GM21619 (cell line): ENCODE results near the gene GRXCR1.

ENCODE experiments used
- ATAC-seq: cut with Tn5 transposase; IDR thresholded peaks from one replicate; pipeline ENCODE4 v1.9.1; 2021; ENCODE audit not compliant: unreplicated experiment

GRXCR1 gene

DNA sequence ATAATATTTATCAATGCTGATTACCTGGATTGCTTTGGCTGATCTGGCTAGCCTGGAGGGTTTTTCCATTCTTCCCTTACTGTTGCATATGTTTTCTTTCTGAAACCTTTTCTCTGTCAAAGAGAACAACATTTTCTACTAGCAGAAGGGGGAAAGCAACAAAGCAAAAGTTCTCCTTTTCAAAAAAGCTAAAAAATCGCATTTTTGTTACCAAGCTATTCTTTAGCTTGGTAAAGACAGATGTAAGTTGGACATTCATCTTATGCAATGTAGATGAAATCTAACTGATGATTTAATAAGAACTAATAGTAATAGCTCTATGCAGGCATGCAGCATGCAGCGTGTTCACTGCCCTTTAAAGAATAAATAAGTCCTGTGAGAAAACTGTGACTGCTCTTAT is at the start of gene GRXCR1:
Gene GRXCR1 (plus strand): TSS at position 301 of the 400 bp plus-strand sequence. CDS start 554 bp downstream, outside the sequence.
- no peak for ATAC-seq

- ATAC-seq: no peak
These were observed 48.8 kb upstream of the GRXCR1 start for GRCh38 chr4:42843694-42844093.

DNA sequence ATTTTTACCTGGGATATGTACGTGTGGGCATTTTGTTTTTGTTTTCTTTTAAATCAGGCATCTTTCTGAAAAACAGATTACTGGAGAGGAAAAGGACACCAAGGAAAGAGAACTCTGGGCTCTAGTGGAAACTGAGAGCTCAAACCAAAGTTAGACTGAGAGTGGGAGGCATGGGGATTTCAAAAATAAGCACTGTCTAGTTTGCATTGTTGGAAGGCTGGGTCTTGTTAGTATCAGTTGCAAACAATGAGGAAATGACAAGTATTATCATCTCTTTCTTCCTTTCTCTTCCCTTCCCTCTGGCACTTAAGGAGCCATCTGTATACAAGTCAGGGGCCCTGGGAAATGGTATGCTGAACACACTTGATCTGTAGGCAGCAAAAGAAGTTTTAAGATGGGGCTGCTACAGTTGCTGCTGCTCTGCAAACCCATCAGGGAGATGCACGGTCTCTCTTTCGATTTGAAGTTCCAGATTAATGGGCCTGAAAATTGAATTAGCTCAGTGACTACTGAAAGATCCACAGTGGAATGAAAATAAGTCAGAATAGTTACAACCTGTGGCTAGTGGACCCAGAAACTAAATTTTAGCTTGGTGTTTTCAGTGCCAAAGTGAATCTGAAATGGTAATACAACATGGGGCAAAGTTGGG is 48.0 kb upstream of the GRXCR1 start:
- ATAC-seq: no peak

DNA sequence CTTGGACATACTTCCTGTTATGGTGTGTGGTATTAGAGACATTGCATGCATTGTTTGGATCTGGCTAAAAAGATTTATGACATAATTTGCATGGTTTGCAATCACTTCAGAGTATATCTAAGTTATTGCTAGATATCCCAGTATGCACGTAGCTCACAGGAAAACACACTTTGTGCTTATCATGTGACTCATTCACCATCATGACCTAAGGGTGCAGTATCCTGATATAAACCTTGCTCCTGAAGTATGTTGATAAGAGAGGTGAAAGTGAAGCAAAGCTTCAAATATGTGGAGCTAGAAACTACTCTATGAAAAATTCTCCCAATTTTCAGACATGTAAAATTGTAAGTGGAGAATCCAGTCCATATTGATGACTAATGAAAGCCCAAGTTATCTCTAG is 46.9 kb upstream of the GRXCR1 start:
- ATAC-seq: no peak

DNA sequence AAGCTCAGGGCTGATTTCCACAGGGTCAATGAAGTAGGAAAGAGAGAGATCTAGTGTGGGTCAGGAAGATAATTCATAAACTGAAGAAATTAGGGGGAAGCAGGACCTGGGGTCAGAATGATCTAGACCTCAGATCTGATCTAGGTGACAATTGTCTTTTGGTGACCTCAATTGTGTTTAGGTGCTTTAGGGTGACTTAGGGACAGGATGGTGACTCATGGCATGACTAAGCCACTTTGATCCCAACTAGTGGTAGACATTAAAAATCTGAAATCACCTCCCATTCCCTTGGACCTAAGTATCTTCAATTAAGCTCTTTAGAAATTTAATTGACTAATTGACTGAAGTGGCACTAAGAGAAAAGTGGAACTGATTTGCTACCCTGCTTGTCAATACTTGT is 36.7 kb upstream of the GRXCR1 start:
- ATAC-seq: no peak

- ATAC-seq: peak; percentile 51
These were observed 26.8 kb upstream of the GRXCR1 start for GRCh38 chr4:42865572-42866189.

DNA sequence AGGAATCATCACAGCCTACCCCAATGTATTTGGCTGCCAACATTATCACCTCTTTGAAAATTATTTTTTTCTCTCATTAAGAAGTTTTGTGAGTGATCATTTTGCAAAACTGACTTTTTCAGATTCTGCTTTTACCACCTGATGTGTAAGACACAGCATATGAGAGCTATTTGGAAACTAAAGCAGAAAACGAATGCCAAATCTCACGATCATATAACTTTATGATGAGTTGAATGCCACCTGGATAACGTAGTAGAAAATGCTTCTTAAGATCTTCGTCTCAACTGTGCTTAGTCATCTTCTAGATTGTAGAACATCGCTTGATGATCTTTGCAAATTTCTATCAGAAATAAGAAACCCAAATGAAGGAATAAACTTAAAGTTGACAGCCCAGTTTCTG is 21.3 kb upstream of the GRXCR1 start:
- no peak for ATAC-seq

GRCh38 chr4:42871671-42872290 is 20.7 kb upstream of the GRXCR1 start:
- ATAC-seq: no peak

DNA sequence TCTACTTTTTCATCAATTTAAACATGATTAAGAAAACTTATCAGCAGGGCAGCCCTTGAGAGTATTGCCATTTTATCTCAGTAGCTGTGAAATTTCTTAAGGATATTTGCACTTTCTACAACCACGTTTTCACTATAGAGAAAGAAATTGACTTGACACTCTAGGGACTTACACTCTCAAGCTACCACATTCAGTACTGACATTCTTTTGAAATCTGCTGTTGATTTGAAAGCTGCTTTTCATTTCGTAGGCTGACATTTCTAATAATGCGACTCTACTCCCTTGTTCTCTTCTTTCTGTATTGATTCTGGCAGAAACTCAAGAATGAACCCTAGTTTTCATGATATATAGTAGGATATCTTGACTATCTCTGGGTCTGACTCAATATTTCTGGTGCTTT is 13.7 kb upstream of the GRXCR1 start:
- ATAC-seq: no peak

GRCh38 chr4:42881253-42881652 is 11.3 kb upstream of the GRXCR1 start:
- ATAC-seq: no peak

DNA sequence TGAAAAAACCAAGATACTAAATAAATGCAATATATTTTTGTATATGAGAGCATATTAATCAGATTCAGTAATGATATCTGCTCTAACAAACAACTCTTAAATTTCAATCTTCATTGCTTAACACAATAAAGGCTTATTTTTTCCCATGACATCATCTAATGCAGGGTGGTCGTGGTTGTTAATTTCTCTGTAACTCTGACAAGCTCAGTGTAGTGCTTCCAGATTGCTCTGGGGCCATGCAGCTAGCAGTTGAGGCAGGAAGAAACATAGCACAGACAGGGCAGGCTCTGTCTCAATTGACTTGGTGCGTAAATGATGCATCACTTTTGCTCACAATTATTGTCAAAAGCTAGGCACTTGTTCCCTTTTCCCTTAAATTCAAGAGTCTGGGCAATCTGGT is 869 bp upstream of the GRXCR1 start:
- no peak for ATAC-seq

GRCh38 chr4:42895452-42895851 is 2.9 kb downstream of the GRXCR1 start:
- no peak for ATAC-seq

DNA sequence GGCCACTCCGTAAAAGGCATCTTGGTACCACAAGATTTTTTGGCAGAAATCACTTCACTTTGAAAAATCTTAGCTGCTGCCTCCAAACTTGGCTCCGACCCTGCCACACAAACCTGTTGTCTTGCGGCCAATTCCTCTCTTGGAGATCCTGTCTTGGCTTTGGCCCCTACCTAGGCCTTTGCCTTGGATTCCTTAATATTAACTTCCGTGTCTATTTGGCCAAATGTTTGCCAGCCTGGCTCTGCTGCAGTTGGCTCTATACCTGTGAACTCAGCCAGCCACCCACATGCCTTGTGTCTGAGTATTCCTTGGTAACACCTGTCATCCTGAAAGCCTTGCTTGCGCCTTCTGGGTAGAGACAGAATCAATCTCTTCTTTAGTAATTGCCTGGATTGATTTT is 12.5 kb downstream of the GRXCR1 start:
- no peak for ATAC-seq

- ATAC-seq: no peak
These were observed 13.1 kb downstream of the GRXCR1 start for GRCh38 chr4:42905591-42905990.

DNA sequence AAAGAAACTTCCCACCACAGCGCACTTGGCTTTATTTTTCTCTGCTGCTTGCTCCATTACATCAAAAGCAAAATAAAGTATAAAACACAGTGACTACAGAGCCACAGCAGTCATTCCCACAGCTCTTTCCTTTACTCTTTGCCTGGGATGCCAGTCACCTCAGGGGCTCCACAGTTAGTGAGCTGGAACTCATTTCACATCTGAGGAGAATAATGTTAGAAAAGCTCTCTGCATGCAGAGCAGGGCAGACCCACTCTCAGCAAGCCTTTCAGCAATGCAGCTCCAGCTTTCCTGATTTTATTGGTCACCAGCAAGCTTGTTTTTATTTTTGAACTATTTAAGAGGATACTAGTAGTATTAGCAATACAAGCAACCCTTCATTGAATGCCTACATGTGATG is 13.8 kb downstream of the GRXCR1 start:
- no peak for ATAC-seq

GRCh38 chr4:42906891-42907759 is 14.6 kb downstream of the GRXCR1 start:
- no peak for ATAC-seq

DNA sequence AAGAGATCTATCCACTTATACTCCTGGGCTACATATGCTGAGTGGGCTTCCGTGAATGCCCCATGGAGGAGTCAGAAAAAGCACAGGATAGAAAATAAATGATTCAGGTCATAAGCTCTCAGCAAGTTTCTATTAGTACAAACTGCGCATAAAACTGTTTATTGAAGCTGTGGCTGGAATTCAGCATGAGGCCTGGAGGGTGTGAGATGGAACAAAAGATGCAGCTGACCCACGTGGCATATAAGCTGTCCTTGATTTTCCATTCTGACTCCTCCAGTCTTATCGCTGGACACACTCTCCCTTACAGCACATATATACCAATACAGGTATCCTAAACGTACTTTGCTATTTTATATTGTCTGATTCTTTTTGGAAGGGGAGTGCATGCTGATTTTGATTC is 17.9 kb downstream of the GRXCR1 start:
- ATAC-seq: no peak

DNA sequence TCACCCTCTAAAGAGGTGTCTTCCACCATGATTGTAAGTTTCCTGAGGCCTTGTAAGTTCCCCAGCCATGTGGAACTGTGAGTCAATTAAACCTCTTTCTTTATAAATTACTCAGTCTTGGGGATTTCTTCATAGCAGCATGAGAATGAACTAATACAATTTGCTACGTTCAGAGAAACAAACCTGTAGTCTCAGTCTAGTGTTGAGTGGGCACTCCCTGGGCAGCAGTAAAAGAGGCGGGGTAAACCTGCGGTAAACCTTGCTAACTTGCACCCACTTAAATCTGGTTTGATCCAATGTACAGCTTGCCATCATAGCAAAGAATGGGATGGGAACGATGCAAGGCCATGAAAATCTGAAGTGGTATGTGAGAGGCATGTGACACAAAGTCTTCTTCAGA is 22.4 kb downstream of the GRXCR1 start:
- ATAC-seq: no peak

DNA sequence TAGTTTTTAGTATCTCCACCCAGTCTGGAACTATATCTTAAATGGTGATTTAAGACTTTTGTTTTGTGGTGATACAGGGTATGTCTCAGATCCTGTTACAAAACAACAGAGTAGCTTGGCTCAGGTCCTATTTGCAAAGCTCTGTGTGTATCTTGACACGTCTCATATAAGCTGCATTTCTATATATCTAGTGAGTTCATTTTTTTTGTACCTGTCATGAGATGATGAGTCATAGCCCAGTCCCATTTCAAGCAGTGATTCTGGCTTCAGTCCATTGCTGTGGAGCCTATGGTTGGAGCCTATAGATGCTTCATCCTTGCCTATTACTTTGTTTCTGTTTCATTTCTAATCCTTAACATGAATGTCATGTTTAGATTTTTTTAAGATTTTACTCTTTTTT is 23.0 kb downstream of the GRXCR1 start:
- ATAC-seq: no peak

- ATAC-seq: no peak
These were observed 24.8 kb downstream of the GRXCR1 start for GRCh38 chr4:42917296-42917695.

DNA sequence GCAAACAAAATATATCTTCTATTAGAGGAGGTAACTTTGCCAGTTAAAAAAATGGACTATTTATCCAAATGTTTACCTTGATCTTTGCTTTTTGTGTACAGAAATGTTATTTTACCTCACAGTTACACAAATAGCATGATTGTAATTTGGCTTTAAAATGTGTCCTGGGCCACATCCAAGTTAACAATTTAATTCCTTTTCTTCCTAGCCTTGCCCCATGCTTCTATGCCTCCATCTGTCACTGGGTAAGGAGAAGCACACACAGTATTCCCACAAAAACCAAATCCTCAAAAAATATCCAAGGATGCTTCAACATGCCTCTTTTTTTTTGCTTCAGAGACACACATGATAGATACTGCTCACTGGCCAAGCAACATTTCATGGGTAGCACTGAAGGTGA is 30.9 kb downstream of the GRXCR1 start:
- no peak for ATAC-seq

- no peak for ATAC-seq
These were observed 33.4 kb downstream of the GRXCR1 start for GRCh38 chr4:42925921-42926320.
